Adrenal gland (tissue), 12 donors: ENCODE measurements around the gene TLCD2. TPM values are rescaled to one million over a fixed set of nuclear protein-coding genes. Genes with fewer than 3 reads are reported as not detected.

ENCODE experiments used
- DNase-seq, 7 donors: peaks; one replicate each; pipeline ENCODE4 v3.0.0-alpha.2; 2019 to 2020
- H3K27ac ChIP-seq, 5 donors: fragments of 200-600 bp; sonication (generic) in 4 of 5; 1 replicate in 3 of 5; 2 replicates in 2 of 5; pipeline versions ENCODE4 v1.5.1 to v1.8.0; 2016 to 2020; ENCODE audit warnings: mild to moderate bottlenecking in 1 of 5
- H3K27me3 ChIP-seq: fragments of 200-600 bp; 2 replicates; pipeline ENCODE4 v1.8.0; 2021
- H3K36me3 ChIP-seq, 2 donors: fragments of 200-600 bp; replicated peaks in 1 of 2; 1 replicate in 1 of 2; 2 replicates in 1 of 2; pipeline versions ENCODE4 v1.5.1 to v1.8.0; 2018 to 2022
- H3K4me1 ChIP-seq, 2 donors: fragments of 200-600 bp; replicated peaks in 1 of 2; 1 replicate in 1 of 2; 2 replicates in 1 of 2; pipeline versions ENCODE4 v1.5.1 to v1.8.0; 2018 to 2021
- H3K4me3 ChIP-seq, 4 donors: fragments of 200-600 bp; sonication (generic) in 3 of 4; one replicate each; pipeline ENCODE4 v1.5.1; 2016 to 2018
- H3K9me3 ChIP-seq, 3 donors: fragments of 200-600 bp; sonication (generic) in 1 of 3; replicated peaks in 1 of 3; 1 replicate in 2 of 3; 2 replicates in 1 of 3; pipeline versions ENCODE4 v1.5.1 to v1.8.0; 2016 to 2021
- CTCF ChIP-seq, 6 experiments: fragments of 450-650 bp in 4 of 6; fragments of 200-600 bp in 2 of 6; sonication (generic) in 1 of 6; IDR thresholded peaks; 1 replicate in 5 of 6; 2 replicates in 1 of 6; pipeline versions ENCODE4 v1.5.1 to v1.8.0; 2016 to 2021; ENCODE audit warnings: antibody characterized with exemption in 6 of 6, mild to moderate bottlenecking in 2 of 6, moderate library complexity in 1 of 6
- POLR2A ChIP-seq, 2 donors: fragments of 450-650 bp; IDR thresholded peaks; one replicate each; pipeline ENCODE4 v1.6.1; 2017; ENCODE audit warnings: antibody characterized with exemption in 2 of 2, mild to moderate bottlenecking in 2 of 2, moderate library complexity in 1 of 2
- WGBS, 4 donors: extraction: QIAGEN DNeasy Blood & Tissue Kit in 2 of 4; methylation state at CpG; one replicate each; pipeline versions ENCODE4 v1.1.5 to v1.1.7; 2013 to 2017; 5-methylcytosine and 5-hydroxymethylcytosine counted together
- intact Hi-C, 2 donors: fragments of 100-400 bp; cut with DNase I; formaldehyde crosslinking; loops; one replicate each; pipeline versions ENCODE4 v1.14.1 to v1.15.0; 2022 to 2023
- polyA plus RNA-seq, 3 donors: library from polyadenylated mRNA; stranded (reverse); fragments of 200-250 nt in 2 of 3; fragments of 350-450 nt in 1 of 3; fragmentation: Illumina TruSeq in 1 of 3; extraction: RNeasy Lipid Tissue Mini Kit (QIAGEN cat#74804) in 1 of 3; gene quantifications; one replicate each; pipeline ENCODE4 v1.2.3, GENCODE V29; 2013 to 2014
- total RNA-seq, 9 donors: library from RNA; depleted of rRNA in 4 of 9; stranded (reverse); fragments of >200 nt in 4 of 9; fragments of 120-200 nt in 1 of 9; fragmentation: NEBNext Ultra II Directional in 1 of 9; extraction: Animal tissue kit (Norgen Biotek cat#: 25700) in 1 of 9; gene quantifications; one replicate each; pipeline versions ENCODE4 v1.1.0 to v1.2.4, GENCODE V29; 2013 to 2023
- donor health status: healthy with polysubstance abuse.
- donor health status: Bipolar disorder and iron deficiency.
- donor health status: DM: yes; HTN: yes; CAD: no.
- donor health status: DM: no; HTN: no; CAD: no.
- donor health status: DM: no; HTN: no; CAD: no.
- donor health status: DM: yes; HTN: yes; CAD: no.

Gene TLCD2
- total and polyA plus RNA-seq, 12 donors = 4.3 to 58.8 (median 10.6) TPM

- Histone ChIP-seq H3K27ac (peak overlapping the region in 3 of 5 donors; percentile 36 to 83 (median 79)), H3K27me3 (no peaks in the 10 kb centered on the region), H3K36me3 (peaks cover 0 to 13% of the 10 kb centered on the region in 2 donors), H3K9me3 (no peaks in the 10 kb centered on the region), H3K4me3 (no peak overlapping the region), H3K4me1 (peaks cover 15 to 22% of the 10 kb centered on the region in 2 donors)
- 72 to 91% (median 88%) methylated on average over 5 to 21 of the region's 21 CpGs for WGBS, 4 donors
- intact Hi-C loops = loop anchor here (10.0 kb wide), 2 partner anchors 107 to 127 kb away; no protein-coding TSS in a partner anchor
- DNase-seq = no peak
- TF ChIP-seq POLR2A (IDR thresholded peaks at IDR 0.05) = no peak
- no peak for TF ChIP-seq CTCF (IDR thresholded peaks at IDR 0.05)
Measured at GRCh38 chr17:1737531-1738291, 27.5 kb upstream of the TLCD2 start.

GRCh38 chr17:1736348-1737281 is 26.4 kb upstream of the TLCD2 start:
- DNase-seq = peak; percentile 68 to 87 (median 85)
- Histone ChIP-seq H3K36me3 (peaks cover 0 to 16% of the 10 kb centered on the region in 2 donors), H3K27ac (peak overlapping the region in 3 of 5 donors; percentile 36 to 83 (median 79)), H3K9me3 (no peaks in the 10 kb centered on the region), H3K4me1 (peaks cover 15 to 17% of the 10 kb centered on the region in 2 donors), H3K27me3 (no peaks in the 10 kb centered on the region), H3K4me3 (no peak overlapping the region)
- intact Hi-C loops = loop anchor here (10.0 kb wide), 2 partner anchors 108 to 128 kb away; no protein-coding TSS in a partner anchor
- WGBS, 4 donors = 29 to 64% (median 34%) methylated on average over 13 to 25 of the region's 25 CpGs
- TF ChIP-seq CTCF (IDR thresholded peaks at IDR 0.05) = no peak
- TF ChIP-seq POLR2A (IDR thresholded peaks at IDR 0.05) = no peak

- intact Hi-C loops = loop anchor here (10.0 kb wide), 2 partner anchors 109 to 129 kb away; no protein-coding TSS in a partner anchor
- 84 to 89% (median 86%) methylated on average over 1 to 17 of the region's 17 CpGs; no CpG with 5 or more reads in 1 of the 4 donors for WGBS, 4 donors
- no peak for DNase-seq
- Histone ChIP-seq H3K27me3 (no peaks in the 10 kb centered on the region), H3K9me3 (no peaks in the 10 kb centered on the region), H3K36me3 (peaks cover 0 to 16% of the 10 kb centered on the region in 2 donors), H3K4me3 (no peak overlapping the region), H3K27ac (peak overlapping the region in 3 of 5 donors; percentile 36 to 83 (median 79)), H3K4me1 (peaks cover 20 to 22% of the 10 kb centered on the region in 2 donors)
- no peak for TF ChIP-seq POLR2A (IDR thresholded peaks at IDR 0.05)
- TF ChIP-seq CTCF (IDR thresholded peaks at IDR 0.05) = no peak
Measured at GRCh38 chr17:1735834-1736347, 25.7 kb upstream of the TLCD2 start.
